ENCODE data around the gene EMP3.
"Not testable (repeated sequence)": the region's sequence is repeated elsewhere in the genome, so short reads cannot be mapped to it uniquely, and the experiment has no call there.

Gene EMP3

GRCh38 chr19:48348045-48348444 is 22.7 kb downstream of the EMP3 start:
- DNase-seq (ENCODE audit: low read depth) = no peak

DNA sequence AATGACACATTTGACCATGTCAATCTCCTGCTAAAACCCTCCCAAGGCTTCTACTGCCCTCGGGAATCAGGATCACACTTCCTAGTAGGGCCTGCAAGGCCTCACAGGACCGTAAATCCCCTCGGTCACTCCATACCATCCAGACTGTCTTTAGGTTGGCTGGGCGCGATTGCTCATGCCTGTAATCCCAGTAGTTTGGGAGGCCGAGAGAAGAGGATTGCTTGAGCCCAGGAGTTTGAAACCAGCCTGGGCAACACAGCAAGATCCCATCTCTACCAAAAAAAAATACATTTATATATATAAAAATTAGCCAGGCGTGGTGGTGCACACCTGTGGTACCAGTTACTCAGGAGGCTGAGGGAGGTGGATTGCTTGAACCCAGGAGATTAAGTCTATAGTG is 23.4 kb downstream of the EMP3 start:
- DNase-seq (ENCODE audit: low read depth) = no peak

DNA sequence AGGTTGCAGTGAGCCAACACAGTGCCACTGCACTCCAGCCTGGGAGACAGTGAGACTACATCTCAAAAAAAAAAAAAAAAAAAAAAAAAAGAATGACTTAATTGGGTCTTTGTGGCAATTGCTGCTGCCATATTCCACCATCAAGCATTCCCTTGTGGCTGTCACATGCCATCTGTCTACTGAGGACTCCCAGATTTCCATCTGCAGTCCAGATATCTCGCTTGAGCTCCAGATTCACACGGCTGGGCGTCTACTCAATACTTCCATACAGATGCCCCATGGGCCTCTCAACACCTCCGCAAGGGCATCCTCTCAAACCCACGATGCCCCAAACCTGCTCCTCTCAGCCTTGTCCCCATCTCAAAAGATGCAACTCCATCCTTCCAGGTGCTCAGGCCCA is 25.5 kb downstream of the EMP3 start:
- no peak for DNase-seq (ENCODE audit: low read depth)

DNA sequence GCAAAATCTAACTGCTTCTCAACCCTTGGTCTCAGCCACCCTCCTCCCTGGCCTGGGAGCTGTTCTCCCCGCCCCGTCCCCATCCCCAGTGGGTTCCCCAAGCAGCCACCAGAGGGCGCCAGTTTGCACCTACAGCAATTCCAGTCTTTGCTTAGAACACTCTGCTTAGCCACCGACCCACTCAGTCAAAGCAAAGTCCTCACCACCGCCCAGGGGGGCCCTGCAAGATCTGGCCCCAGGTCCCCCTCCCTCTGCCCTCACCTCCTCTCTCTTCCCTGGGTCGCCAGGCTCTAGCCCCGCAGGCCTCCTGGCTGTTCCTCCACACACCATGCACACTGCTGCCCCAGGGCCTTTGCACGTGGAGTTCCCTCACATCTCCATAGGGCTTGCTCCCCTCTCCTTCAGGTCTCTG is 26.0 kb downstream of the EMP3 start:
- peak; percentile 29 for DNase-seq (ENCODE audit: low read depth)

DNA sequence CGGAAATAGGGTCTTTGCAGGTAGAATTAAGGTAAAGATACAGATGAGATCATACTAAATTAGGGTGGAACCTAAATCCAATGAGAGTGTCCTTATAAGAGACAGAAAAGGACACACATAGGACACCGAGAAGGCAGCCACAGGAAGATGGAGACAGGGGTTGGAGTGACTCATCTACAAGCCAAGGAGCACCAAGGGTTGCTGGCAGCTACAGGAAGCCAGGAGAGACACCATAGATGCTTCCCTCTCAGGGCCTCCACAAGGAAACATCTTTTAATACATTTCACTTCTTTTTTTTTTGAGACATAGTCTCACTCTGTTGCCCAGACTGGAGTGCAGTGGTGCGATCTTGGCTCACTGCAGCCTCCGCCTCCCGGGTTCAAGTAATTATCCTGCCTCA is 28.3 kb downstream of the EMP3 start:
- no peak for DNase-seq (ENCODE audit: low read depth)

DNA sequence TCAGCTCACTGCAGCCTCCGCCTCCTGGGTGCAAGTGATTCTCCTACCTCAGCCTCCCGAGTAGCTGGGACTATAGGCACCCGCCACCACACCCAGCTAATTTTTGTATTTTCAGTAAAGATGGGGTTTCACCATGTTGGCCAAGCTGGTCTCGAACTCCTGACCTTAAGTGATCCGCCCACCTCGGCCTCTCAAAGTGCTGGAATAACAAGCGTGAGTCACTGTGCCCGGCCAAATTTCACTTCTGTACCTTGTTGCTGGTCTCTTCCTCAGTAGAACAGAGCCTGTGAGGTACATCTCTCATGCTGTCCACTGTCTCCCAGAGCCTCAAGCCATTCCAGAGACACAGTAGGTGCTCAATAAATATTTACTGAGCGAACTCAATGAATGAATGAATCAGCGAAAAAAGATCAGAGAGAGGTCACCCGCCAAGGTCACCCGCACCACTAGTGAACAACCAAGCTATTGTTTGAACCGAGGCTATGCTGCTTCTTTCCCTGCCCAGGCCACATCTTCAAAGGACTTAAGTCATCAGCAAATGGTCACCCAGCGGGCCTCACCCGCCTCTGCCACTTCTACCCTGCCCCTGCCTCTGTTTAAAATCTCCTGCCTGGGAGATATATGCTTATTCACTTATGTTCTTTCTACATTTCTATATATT is 29.1 kb downstream of the EMP3 start:
- no peak for DNase-seq (ENCODE audit: low read depth)

- no peak for DNase-seq (ENCODE audit: low read depth)
These were observed 30.1 kb downstream of the EMP3 start for GRCh38 chr19:48355365-48355954.

GRCh38 chr19:48359123-48359522 is 33.8 kb downstream of the EMP3 start:
- DNase-seq (ENCODE audit: low read depth) = no peak

DNA sequence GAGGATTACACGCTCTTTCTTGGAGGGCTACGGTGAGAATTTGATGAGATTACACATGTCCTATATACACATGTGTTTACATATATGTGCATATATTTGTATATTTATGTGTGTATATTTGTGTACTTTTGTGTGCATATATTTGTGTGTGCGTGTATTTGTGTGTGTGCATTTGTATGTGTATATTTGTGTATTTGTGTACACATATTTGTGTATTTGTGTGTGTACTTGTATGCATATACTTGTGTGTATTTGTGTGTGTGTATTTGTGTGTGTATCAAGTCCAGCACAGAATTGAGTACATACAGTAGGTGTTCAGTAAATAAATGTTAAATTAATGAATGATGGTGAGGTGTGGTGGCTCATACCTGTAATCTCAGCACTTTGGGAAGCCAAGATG is 36.6 kb downstream of the EMP3 start:
- no peak for DNase-seq (ENCODE audit: low read depth)

DNA sequence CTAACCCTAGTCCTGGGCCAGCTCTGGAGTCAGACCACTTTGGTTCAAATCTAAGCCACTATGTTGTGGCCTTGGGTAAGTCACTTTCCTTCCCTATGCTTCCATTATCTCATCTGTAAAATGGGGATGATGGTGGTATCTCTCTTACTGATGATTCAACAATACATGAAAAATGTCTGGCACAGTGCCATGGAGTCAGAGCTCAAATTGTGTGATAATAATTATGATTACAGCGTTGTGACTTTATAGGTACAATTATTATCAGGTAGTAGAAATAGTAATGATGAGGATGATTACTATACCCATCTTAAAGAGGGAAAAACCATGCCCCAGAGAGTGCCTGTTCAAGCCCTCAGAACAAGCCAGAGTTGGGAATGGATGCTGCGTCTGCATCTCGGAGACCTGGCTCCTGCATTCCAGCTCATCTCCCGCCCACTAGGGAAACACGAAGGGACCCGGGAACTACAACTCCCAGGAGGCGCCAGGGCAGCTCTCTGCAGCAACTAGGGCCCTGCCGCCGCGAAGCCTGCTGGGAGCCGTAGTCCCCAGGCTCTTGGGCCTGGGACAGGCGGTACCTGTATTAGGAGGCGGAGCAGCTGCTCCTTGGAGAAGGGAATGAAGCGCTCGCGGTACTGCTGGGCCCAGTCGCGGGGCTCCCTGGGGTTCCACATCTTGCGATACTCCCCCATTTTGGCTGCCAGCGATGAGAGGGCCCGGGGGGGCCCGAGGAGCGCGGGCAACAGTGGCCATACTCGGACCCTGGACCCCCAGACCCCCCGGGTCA is 37.6 kb downstream of the EMP3 start:
- peak; percentile 84 for DNase-seq (ENCODE audit: low read depth)

DNA sequence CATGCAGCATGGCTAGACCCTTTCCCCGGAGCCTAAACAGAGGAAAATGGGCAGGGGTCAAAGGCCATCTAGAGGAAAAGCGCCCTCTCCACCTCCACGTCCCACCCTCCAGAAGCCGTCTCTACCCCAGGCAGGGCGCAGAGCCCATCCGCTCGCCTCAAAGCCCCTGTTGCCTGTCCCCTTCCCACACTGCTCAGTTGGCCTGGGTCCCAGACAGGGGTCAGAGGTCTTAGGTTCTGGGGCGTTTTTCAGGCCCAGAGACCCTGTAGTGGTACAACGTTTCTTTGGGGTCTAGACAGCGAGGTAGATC is 38.1 kb downstream of the EMP3 start:
- no peak for DNase-seq (ENCODE audit: low read depth)

DNA sequence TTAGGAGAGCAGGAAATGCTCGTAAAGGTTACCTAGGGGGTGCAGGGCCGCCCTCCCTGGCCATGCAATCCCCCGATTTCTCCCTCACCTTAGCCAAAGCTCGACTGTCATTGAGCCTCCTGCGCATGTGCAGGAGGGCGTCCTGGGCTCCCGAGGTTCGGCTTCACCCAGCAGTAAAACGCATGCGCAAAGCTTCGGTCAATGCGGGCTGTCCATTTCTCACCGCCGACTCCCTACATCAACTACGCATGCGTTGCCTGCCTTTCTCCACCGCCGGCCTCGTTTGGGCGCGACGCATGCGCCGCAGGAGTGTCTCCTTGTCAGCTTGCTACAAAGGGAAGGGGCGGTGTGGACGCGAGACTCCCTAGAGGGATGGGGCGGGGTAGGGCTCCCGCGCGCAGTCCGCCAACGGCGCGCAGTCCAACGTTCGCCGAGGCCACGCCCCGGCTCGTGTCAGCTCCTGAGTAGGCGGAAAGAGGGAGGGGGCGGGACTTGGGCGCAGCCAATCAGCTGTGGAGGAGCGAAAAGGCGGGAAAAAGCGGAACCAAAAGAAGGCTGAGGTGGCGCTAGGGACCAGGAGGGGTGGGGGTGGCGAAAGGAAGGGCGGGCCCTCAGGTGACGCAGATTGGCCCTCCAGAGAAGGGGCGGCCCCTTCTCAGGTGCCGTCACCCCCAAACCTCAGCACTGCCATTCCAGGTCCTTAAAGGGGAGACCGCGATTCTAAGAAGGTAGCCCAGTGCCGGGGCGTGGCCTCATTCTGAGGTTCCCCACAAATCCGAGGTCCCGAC is 38.7 kb downstream of the EMP3 start, which contains the start of the genes SYNGR4 and TMEM143:
Gene SYNGR4, plus strand, starts transcription at position 558 of the 788 bp plus-strand sequence. CDS start 1,476 bp downstream, outside the sequence.
Gene TMEM143, minus strand, starts transcription at position 131 of the 788 bp plus-strand sequence. Its CDS starts 20 bp downstream, at position 111.
- DNase-seq (ENCODE audit: low read depth) = peak; percentile 99

DNA sequence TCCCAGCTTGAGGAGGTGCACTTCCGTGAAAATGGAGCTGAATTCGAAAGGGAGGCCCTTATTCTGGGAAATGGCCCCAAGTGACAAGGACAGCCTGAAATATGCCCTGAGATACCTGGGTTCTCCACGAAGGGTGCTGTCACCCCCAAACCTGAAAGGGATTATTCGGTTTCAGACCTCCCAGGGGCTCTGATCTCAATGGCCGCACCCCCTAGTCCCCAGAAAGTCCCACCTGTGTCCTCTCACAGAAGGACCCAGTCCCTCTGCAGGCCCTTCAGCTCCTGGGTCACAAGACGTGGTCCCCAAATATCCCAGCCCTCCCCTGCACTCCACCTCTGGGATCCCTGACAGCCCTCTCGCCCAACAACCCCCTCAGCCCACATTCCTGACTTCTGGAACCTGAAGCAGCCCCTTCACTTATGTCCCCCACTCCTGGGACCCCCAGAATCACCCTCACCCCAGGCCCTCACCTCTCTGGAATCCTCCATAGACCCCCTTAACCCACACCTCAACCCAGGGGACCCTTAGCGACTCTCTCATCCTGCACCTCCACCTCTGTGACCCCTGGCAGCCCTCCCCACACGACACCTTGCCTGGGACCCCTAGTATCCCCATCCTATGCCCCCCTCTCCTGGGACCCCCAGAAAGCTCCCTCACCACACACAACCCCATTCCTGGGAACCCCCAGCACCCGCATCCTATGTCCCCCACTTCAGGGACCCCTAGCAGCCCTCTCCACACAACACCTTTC is 39.4 kb downstream of the EMP3 start:
- DNase-seq (ENCODE audit: low read depth) = no peak

GRCh38 chr19:48365602-48366001 is 40.2 kb downstream of the EMP3 start:
- DNase-seq (ENCODE audit: low read depth) = no peak

- DNase-seq (ENCODE audit: low read depth) = no peak
These were observed 42.5 kb downstream of the EMP3 start for GRCh38 chr19:48367855-48368254.

DNA sequence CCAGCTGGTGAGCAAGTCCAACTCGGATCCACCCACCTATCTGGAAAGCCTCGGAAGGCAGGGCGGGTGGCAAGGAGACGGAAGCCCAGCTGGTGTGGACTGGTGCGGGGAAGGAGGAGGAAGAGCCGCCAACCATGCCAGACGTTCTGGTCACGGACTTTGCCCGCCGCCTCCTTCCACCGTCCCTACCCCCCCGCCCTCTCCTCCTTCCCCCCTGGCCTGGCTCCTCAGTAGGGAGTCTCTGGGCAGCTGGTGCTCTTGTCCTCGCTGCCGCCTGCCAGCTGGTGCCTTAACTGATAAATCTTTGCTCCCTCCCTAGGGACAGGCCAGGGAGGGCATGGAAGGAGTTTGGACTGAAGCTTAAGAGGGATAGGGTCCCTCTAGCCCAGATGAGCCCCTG is 43.6 kb downstream of the EMP3 start:
- DNase-seq (ENCODE audit: low read depth) = no peak

GRCh38 chr19:48370955-48371354 is 45.6 kb downstream of the EMP3 start:
- DNase-seq (ENCODE audit: low read depth) = no peak

DNA sequence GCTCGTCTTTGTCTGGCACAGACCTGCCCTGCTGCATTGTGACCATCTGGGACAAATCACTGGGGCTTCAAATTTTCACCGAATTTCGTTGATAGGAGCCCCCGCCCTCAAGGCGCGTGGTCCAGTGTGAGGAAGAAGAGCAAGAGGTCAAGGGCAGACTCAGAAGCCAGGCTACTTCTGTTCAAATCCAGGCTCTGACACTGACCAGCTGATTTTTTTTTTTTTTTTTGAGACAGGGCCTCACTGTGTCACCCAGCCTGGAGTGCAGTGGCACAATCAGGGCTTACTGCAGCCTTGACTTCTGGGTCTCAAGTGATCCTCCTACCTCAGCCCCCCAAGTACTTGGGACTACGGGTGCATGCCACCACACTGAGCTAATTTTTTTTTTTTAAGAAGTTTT is 46.0 kb downstream of the EMP3 start:
- DNase-seq (ENCODE audit: low read depth) = no peak

DNA sequence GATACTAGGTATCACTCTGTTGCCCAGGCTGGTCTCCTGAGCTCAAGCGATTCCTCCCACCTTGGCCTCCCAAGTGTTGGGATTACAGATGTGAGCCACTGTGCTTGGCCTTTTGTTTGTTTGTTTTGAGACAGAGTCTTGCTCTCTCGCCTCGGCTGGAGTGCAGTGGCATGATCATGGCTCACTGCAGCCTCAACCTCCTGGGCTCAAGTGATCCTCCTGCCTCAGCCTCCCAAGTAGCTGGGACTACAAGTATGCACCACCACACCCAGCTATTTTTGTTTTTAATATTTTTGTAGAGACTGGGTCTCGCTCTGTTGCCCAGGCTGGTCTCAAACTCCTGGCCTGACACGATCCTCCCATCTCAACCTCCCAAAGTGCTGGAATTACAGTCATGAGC is 46.4 kb downstream of the EMP3 start:
- DNase-seq (ENCODE audit: low read depth) = not testable (repeated sequence)

DNA sequence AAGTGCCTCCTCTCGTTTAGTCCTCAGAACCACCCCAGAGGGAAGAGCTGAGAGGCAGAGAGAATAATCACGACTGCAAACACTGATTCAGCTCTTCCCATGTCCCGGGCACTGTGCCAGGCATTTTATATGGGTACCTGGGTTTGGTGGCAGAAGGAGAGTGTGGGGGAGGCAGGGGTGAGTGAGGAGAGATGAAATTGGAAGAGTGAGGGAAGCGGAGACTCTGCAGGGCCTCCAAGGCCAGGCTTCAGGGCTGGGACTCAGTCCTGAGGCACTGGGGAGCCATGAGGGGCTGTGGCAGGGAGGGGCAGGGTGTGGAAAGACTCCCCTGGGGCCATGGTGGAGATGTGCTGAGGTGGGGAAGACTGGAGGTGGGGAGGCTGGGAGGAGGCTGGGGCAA is 47.6 kb downstream of the EMP3 start:
- DNase-seq (ENCODE audit: low read depth) = no peak

DNA sequence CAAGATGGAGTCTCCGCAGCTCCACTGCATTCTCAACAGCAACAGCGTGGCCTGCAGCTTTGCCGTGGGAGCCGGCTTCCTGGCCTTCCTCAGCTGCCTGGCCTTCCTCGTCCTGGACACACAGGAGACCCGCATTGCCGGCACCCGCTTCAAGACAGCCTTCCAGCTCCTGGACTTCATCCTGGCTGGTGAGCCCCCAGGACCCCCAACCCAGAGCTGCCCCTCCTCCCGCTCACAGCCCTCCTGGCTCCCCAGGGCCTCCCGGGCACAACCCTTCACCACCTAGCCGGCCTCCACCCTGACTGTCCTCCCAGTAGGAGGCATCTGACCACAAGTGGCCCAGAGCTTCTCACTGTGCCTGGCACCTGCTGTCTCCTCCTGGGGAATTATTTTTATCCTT is 48.2 kb downstream of the EMP3 start:
- no peak for DNase-seq (ENCODE audit: low read depth)

DNA sequence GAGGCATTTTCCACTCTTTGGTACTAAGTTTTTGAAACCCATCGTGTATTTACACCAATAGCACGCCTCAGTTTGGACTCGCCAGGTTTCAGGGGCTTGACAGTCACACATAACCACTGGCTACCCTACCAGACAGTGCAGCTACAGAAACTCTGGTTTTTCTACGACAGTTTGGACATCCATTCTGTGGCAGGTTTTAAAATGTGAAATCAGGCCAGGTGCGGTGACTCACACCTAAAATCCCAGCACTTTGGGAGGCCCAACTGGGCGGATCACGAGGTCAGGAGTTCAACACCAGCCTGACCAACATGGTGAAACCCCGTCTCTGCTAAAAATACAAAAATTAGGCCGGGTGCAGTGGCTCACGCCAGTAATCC is 52.8 kb downstream of the EMP3 start:
- DNase-seq (ENCODE audit: low read depth) = no peak

All from T-helper 22 cell (primary cell).